Activated CD4-positive, alpha-beta T cell treated with anti-CD3 and anti-CD28 coated beads, Interleukin-2, Interleukin-4, amounts not matched to agents 100 ng/mL and 50 ng/mL, durations not matched to agents 16 hours and 8 hours (primary cell): ENCODE measurements around the gene ELL.

Experiments used
- DNase-seq: peaks from one replicate; pipeline ENCODE4 v3.0.0-alpha.2; 2020; ENCODE audit warnings: low spot score

Gene ELL

DNA sequence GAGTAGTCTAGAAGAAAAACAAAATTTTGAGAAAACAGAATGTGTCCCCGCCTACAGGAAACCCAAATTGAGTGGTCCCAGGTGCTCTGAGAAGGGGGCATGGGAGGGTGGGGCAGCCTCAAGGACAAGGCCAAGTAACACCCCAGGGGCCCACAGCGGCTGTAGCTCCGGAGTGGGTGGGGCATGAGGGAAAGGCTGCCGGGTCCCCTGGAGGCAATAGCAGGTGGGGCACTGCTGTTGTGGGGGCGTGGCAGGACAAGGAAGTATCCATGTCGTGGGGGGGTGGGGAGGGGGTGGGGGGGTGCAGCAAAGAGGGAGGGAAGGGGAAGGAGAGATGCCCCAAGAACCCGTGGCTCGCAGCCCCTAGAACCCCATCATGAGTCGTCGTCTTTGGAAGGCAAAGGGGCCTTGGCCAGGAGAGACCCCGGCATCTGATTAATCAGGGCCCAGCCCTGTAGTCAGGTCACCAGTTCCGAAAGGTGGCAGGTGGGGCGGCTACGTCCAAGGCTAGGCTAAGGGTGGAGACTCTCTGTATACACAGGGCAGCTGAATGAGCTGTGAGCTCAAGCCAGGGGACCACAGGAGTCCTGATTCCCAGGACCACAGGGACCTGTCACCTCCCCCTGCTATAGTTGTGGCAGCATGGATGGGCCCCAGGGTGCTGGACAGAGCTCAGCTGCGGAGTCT, 76.5 kb downstream of the ELL start:
- DNase-seq, result no peak

DNA sequence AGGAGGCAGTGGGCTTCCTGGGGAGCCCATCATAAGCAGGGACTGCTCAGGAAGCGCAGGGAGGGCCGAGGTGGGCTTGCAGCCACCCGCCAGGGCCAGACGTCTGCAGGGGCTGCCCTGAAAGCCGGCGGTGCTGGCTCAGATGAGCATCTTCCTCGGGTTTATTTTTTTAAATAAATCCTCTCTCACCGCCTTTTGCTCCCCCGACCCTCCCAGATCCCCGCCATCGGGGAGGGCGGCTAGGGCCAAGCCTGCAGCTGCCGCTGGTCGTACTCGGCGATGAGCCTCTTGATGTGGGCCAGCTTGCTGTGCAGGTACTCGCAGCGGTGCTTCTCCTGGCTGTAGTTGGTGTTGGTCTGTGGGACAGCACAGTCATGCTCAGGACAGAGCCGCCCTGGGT, 77.4 kb downstream of the ELL start:
- DNase-seq, result no peak

DNA sequence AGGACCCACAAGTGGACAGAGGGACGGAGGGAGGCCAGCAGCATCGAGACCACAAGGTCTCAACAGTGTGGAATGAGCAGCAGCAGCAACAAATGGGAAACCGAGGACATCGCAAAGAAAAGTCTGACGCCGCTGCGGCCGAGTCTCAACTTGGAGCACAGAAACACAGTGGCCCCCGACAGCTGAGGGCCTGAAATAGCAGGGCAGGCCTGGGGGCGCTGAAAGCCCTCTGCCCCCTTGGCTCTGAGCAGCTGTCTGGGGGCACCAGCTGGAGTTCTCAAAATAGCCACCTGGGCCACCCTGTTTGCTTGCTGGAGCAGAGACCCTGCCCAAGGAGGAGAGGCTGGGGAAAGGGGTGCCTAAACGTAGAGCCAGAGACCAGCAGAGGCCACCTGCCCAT, 78.0 kb downstream of the ELL start:
- no peak for DNase-seq

DNA sequence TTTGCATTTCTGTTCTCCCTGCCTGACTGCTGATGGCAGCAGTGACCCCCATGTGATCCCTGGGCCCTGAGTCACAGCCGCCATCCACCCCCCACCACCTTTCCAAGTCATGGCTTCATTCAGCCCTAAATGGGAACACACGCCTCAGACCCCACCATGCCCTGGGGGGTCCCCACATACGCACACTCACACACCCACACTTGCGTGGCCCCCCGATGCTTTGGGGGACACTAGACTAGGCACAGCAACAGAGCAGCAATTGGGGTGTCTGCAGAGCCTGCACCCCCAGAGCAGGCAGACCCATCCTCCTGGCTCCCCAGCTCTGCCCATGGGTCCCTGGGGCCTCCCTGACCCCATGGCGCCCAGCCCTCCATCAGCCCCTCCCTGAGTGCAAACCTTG, 78.5 kb downstream of the ELL start:
- no peak for DNase-seq

DNA sequence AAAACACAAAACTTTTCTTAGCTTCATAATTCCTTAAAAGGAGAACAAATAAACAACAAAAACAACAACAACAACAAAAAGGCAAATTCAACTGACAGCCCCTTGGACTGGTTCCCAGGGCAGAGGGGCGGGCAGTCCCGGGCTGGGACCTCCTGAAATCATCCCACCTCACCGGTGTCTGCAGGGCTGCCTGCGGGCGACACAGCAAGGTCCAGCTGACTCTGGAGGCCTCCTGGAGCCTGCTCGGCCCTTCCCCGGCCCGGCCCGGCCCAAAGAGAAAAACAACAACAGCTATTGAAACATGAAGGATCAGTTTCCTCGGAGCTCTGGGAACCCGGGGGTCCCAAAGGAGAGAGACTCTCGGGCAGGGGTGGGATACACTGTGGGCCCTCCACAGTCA, 78.9 kb downstream of the ELL start:
- DNase-seq, result no peak

DNA sequence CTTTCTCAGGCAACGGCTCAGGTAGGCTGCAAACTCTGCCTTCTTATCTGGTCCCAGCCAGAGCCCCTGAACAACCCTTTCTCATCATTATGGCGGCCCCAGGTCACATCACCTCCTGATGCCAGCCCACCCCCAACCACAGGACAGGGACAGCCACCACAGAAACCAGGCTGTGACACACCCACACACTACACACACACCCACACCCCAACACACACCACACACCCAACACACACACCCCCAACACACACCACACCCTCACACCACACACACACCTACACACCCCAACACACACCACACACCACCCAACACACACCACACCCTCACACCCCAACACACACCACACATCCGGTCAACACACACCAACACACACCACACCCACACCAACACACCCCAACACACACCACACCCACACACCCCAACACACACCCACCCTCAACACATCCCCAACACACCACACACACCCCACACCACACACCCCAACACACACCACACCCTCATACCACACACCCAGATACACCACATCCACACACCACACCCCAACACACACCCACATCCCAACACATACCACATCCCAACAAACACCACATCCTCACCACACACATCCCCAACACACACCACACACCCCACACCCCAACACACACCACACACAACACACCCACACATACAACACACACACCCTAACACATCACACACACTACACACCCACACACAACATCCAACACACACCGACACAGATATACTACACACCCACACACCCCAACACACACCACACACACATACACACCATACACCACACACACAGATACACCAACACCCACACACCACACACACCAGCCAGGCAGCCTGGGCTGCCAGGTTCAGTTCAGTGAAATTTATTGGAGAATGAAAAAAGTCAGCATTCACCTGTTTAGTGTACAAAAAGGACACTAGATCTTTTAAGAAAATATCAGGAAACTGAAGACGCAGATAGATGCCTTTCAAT, 79.8 kb downstream of the ELL start:
- DNase-seq, result no peak

DNA sequence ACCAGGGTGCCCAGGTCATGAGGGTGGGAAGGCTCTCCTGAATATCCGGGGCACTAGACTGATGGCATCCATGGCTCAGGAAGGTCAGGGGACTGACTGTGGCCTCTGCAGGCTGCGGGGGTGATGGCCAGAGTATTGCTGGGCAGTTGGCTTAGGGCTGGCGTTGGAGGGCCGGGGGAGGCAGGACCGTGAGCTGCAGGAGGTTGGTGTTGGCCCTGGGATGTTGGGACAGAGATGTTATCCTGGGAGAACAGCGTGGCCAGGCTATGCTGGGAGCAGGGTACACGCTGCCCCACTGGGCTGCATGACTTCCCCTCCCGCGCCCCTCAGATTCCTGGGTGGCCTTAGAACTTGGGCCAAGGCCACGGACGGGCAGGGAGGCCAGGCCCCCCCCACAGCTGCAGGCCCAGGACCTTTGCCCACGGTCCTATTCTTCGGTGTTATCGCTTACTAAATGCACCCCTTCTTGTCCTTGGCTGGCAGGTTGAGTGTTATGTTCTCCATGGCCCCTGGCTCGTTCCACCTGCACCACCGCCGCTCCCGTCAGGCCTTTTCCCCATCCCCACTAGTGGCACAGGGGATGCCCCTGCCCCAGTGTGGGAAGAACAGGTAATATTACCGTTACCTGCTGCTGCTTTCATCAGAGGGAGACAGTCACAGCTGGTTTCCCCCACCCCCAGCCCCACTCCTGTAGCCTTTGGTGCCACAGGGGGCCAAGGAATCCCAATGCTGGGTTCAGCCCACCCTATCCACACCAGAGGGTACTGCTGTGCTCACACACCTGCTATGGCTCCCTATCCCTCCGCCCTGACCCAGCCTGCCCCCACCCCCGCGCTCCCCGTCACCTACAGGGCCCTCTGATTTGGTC, 80.7 kb downstream of the ELL start:
- no peak for DNase-seq

DNA sequence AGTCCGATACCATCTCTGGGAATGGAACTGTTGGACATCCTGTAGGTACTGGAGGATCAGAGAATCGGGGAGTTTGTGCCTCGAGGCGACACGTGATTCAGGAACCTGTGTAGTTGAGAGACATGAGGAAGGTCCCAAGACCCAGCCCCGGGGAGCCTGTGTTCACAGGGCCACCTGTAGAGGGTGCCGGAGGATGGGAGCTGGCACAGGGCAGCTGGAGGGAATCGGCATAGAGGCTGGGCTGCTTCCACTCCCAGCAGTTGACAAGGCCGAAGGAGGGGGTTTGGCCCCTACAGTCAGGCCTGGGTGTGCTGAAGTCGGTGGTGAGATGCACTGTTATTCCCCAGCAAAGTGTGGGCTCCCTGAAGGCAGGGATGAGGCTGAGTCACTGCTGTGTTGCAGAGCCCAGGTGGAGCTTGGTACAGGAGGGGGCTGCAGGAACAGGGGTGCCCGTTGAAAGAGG, 81.4 kb downstream of the ELL start:
- peak; percentile 40 for DNase-seq

DNA sequence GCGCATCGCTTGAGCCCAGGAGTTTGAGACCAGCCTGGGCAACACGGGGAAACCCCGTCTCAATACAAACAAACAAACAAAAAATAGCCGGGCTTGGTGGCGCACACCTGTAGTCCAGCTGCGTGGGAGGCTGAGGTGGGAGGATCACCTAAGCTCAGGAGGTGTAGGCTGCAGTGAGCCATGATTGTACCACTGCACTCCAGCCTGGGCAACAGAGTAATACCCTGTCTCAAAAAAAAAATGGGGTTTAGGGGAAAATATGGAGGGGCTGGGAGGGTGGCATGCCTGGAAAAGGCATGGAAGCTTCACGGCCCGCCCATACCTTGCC, 82.0 kb downstream of the ELL start:
- no peak for DNase-seq

DNA sequence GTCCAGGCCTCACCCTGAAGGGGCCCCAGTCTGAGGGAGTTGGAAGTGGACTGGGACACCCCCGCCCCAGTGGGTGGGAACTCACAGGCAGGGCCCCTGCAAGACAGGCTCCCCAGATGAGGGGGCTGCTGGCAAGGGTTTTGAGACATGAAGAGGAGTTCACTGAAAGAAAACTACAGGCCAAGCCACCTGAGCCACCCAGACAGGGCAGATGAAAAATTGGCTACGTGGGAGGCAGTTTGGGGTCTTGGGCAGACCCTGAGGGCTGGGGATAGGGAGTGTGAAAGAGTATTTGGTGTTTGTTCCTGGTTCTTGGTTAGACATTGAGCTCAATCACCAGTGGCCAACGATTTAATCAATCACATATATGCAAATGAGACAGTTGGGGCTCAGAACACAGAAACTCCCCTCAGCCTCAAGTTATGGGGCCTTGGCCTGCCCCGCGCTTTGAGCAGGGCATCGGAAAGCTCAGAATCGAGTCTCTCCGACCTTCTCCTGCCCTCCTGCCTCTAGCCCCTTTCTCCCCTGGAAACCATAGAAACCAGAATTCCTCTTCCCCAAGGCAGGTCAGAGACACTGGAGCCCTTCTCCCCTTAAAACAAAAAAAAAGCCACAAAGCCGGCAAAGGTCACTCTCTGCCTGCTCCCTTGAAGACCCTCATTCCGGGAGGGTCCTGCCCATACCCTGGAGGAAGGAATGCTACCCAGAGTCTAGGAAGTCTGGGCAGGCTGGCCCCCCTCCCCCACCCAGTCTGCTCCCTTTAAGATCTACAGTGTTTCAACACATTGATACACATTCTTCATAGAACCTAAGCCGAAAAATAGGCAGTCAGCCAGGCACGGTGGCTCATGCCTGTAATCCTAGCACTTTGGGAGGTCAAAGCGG, 82.6 kb downstream of the ELL start:
- no peak for DNase-seq

DNA sequence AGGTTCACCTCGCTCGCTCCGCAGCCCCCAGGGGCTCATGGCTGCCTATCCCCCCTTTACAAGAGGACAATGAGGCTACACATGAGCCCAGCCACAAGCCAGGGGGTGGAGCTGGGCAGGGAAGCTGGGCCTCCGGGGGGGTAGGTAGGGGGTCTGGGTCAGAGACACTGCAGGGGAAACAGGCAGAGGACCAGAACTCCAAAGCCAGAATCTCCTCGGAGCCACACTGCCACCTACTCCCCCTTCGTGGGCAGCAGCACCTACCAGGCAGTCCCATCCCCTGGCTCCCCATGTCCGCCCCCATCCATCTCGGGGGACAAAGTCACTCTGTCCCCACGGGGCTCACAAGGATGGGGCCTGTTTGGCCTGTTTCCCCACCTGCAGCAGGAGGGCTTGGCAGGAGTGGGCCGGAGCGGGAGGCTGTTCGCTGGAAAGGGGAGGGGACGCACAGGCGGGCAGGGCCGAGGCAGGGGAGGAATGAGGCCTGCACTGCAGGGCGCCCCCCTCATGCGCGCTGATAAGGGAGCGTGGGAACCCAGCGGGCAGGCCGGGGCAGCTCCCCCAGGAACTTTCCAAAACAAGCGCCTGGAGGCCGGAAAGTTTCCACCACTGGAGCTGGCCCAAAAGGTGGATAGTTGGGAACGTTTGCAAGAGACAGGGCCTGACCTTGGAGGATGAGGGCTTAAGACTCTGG, 83.4 kb downstream of the ELL start:
- no peak for DNase-seq

DNA sequence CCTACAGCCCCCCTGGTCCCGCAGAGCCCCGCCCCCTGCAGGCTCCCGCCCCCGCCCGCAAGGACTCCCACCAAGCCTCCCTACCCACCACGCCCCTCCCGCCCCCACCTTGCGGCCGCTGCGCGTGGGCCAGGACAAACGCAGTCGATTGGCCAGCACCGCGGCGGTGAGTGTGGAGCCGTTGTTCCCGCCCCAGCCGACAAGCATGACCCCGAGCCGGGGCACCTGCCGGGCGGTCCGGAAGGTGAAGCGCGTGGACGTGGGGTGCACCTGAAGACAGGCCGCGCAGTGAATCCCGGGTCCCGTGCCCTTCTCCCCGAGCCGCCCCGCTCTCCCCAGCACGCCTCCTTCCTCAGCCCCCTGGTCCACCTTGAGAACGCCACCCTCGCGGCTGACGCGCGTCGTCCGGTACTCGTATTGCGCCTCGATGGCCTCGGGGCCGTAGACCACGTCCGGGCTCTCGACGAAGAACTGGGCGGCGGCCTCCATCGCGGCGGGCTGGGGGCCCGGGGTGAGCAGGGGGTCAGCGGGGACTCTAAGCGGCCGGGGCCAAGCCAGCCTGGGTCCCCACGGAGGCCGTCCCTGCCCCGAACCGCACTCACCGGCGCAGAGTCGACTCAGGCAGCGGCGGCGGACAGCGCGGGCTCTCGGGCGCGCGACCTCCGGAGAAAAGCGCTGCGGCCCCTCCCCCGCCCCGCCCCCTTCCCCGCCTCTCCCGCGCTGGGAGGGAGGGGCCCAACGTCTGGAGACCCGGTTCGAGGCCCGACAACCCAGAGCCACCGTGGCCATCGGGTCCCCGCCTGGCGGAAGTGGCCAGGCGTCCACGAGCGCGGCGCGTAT, 84.2 kb downstream of the ELL start, which contains the start of gene ISYNA1:
TSS of gene ISYNA1 (minus strand) at position 643 of the 840 bp plus-strand sequence. CDS start at position 489, 154 bp downstream.
- DNase-seq, result no peak

DNA sequence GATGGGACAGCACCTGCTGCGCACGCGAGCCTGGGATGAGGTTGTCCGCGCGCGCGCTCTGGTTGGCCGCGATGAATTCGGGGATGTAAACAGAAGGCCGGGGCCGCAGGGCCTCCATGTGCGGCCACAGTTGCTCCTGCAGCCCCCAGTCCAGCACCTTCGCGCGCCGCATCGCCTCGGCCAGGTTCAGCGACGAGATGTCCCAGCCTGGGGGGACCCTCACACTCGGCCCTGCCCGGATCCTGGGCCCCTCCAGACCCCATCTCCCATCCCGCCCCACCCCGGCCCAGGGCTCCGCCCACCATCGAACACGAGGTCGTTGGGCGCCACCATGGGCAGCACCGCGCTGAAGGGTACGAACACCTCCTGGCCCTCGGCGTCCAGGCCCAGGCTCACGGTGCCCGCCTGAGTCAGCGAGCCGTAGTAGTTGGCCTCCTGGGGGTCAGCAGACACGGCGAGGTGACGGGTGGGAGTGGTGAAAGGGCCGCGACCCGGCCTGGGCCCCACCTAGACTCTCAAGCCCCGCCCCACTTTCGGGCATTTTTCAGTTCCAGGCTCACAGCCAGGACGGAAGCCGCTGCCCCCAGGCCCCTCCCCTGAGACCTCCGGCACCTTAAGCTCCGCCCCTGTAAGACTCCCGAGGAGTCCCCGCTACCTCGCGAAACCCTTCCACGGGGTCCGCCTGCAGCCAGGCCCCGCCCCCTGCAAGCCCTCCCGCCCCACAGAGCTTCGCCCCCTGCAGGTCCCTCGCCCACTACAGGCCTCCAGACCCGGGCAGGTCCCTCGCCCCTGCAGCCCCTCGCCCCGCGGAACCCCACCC, 85.0 kb downstream of the ELL start:
- DNase-seq, result peak; percentile 66

DNA sequence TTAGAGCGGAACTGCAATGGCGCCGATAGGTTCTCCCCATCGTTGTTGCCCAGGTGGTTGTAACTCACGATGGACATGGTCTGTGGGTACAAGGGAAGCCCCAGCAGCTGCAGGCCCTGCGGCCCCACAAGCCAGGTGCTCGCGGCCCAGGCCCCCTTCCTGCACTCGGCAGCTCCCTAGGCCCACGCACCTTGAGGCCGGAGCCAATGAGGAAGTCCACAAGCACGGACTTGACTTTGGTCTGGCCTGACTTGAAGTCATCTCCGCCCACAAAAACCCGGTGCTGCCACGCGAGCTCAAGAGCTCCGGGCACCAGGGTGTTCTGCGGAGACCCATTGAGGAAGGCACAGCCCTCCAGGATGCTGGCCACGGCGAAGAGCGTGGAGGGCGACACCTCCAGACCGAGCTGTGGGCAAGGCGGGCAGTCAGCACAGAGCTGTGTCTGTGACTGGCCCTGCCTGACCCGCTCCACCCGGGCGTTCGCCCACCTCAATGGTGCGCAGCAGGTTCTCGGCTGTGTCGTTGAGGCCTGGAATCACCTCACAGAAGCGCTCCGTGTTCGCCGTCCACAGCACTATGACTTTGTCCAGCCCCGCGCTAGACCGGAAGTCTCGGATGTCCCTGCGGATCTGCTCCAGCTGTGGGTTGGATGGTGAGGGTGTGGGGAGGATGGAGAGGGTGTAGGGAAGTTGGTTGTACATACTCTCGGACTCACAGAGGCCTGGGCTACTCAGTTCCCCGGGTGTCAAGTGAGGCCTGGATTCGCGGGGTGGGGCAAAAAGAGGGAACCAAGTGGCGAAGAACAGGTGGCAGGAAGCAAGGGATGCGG, 85.8 kb downstream of the ELL start:
- no peak for DNase-seq

DNA sequence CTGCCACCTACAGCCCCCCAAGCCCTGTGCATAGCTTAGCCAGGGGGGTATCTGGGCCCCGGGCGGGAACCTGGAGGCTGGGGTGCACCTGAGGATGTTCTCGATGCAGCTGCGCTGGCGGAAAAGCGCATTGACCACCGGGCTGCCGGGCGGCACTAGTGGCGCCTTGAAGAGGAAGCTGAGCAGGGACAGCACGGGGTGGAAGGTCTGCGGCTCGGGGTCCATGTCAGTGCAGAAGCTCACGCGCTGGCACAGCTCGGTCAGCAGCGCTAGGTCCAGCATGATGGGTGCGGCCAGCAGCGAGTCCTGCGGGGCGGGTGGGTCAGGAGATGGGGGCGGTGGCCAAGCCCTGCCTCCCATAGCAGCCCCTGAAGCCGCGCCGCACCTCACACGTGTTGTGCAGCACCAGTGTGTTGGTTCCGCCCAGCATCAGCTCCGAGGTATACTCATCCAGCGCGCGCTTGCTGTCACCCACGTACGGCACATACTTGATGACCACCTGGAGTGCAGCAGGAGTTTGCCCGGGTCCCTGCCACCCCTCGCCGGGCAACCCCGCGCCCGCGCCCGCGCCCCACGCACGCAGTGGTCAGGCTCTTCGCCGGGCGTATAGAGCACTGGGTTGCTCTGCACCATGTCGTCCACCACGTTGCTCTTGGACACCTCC, 86.6 kb downstream of the ELL start:
- DNase-seq, result no peak

DNA sequence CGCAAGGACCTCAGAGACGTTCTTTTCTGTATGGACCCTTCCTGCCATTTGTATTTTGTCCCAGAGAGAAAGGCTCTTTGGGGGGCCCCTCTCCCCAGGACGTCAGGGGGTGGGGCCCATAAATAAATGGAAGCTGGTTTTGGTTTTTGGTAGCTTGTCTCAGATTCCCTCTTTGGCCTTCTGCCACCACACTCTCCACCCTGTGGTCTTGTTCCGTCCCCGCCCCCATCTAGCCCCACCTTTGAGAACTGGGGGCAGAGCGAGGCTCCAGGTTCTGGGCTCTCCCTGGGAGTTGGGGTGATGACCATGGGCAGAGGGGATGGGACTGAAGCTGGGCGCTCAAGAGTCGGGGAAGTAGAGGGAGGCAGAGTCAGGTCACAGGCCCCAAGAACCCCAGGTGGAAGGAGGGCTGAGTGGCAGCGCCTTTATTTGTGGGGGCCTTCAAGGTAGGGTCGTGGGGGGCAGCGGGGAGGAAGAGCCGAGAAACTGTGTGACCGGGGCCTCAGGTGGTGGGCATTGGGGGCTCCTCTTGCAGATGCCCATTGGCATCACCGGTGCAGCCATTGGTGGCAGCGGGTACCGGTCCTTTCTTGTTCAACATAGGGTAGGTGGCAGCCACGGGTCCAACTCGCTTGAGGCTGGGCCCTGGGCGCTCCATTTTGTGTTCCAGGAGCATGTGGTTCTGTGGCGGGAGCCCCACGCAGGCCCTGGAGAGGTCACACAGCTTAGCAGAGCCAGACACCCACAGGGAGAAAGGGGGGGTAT, 87.3 kb downstream of the ELL start:
- DNase-seq, result no peak
